Measurements from ENCODE around the gene SUCLG2.

DNA sequence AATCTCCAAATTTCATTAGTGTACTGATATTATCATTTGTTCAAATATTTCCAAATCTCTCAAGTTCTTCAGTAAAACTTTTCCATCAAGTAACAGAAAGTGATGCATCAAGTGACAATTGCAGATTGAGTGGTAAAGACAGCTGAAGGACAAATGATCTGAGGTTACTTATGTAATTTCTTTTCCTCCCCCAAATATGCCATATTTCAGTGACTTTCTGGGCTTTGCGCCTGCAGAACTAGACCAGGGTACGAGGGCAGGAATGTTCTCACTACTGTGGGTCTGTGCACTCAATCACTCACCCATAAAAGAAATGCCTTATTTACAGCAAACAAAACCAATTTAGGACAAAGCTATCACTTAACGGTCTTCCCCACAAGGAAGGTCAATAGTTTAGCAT is 4.7 kb downstream of the SUCLG2 start:
- TF ChIP-seq, protein P1, sequence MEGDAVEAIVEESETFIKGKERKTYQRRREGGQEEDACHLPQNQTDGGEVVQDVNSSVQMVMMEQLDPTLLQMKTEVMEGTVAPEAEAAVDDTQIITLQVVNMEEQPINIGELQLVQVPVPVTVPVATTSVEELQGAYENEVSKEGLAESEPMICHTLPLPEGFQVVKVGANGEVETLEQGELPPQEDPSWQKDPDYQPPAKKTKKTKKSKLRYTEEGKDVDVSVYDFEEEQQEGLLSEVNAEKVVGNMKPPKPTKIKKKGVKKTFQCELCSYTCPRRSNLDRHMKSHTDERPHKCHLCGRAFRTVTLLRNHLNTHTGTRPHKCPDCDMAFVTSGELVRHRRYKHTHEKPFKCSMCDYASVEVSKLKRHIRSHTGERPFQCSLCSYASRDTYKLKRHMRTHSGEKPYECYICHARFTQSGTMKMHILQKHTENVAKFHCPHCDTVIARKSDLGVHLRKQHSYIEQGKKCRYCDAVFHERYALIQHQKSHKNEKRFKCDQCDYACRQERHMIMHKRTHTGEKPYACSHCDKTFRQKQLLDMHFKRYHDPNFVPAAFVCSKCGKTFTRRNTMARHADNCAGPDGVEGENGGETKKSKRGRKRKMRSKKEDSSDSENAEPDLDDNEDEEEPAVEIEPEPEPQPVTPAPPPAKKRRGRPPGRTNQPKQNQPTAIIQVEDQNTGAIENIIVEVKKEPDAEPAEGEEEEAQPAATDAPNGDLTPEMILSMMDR (IDR thresholded peaks at IDR 0.05; ENCODE audit: low read length) = no peak
- TF ChIP-seq EZH2 (optimal IDR thresholded peaks at IDR 0.05; ENCODE audit: low read depth, low read length) = no peak

Measured in MM.1S (cell line).